Naive thymus-derived CD4-positive, alpha-beta T cell (primary cell): ENCODE data around the gene FDXR. TPM values are rescaled to one million over a fixed set of nuclear protein-coding genes. Genes with fewer than 3 reads are reported as not detected.

Source experiments
- ATAC-seq: fragments of 150-1000 bp; cut with Tn5 transposase; 2 replicates; pipeline ENCODE4 v1.10.0; 2021; ENCODE audit warnings: mild to moderate bottlenecking, moderate library complexity
- CTCF ChIA-PET: fragments of 350-600 bp; sonication (Branson Sonifier 250); formaldehyde crosslinking; loops from one replicate; lab custom pipeline; 2021; ENCODE audit warnings: antibody characterized with exemption; lab: Charles Lee
- POLR2A ChIA-PET: fragments of 350-600 bp; sonication (Branson Sonifier 250); formaldehyde crosslinking; loops from one replicate; lab custom pipeline; 2021; ENCODE audit warnings: antibody characterized with exemption, inconsistent platforms; lab: Charles Lee
- DNase-seq, 9 donors: peaks; one replicate each; pipeline versions ENCODE4 v3.0.0 to v3.0.0-alpha.2; 2020 to 2022; ENCODE audit warnings: mixed read lengths in 1 of 9
- H3K27ac ChIP-seq: one replicate; pipeline ENCODE4 v1.7.0; 2013; ENCODE audit warnings: mild to moderate bottlenecking, low read depth, low read length, moderate library complexity
- H3K27me3 ChIP-seq, 2 donors: one replicate each; pipeline ENCODE4 v1.7.0; 2013; ENCODE audit warnings: low read length in 2 of 2, mild to moderate bottlenecking in 2 of 2, moderate library complexity in 2 of 2; ENCODE audit not compliant: control insufficient read depth in 2 of 2, insufficient read depth in 2 of 2
- H3K36me3 ChIP-seq, 3 experiments: 1 replicate in 2 of 3; 2 replicates in 1 of 3; pipeline ENCODE4 v1.7.0; 2013; ENCODE audit warnings: low read length in 3 of 3, mild to moderate bottlenecking in 3 of 3, moderate library complexity in 1 of 3; ENCODE audit not compliant: insufficient read depth in 3 of 3, control insufficient read depth in 2 of 3
- H3K4me1 ChIP-seq, 2 donors: one replicate each; pipeline ENCODE4 v1.7.0; 2013; ENCODE audit warnings: low read length in 2 of 2, mild to moderate bottlenecking in 2 of 2, moderate library complexity in 1 of 2; ENCODE audit not compliant: control insufficient read depth in 2 of 2, insufficient read depth in 2 of 2
- H3K4me3 ChIP-seq: 2 replicates; pipeline ENCODE4 v1.7.0; 2013; ENCODE audit warnings: mild to moderate bottlenecking, low read length
- H3K9me3 ChIP-seq, 3 experiments: 1 replicate in 2 of 3; 2 replicates in 1 of 3; pipeline ENCODE4 v1.7.0; 2013; ENCODE audit warnings: low read length in 3 of 3; ENCODE audit not compliant: control insufficient read depth in 2 of 3
- H3K27ac Mint-ChIP-seq, 9 donors: one replicate each; pipeline ENCODE4 v1.8.0; 2020 to 2022; ENCODE audit warnings: mixed read lengths in 9 of 9, mild to moderate bottlenecking in 8 of 9, moderate library complexity in 5 of 9, inconsistent platforms in 2 of 9
- H3K27me3 Mint-ChIP-seq, 5 donors: one replicate each; pipeline ENCODE4 v1.8.0; 2021 to 2022; ENCODE audit warnings: mixed read lengths in 5 of 5, mild to moderate bottlenecking in 1 of 5
- H3K36me3 Mint-ChIP-seq, 5 donors: one replicate each; pipeline ENCODE4 v1.8.0; 2020 to 2022; ENCODE audit warnings: mixed read lengths in 5 of 5, mild to moderate bottlenecking in 3 of 5, inconsistent platforms in 1 of 5
- H3K4me1 Mint-ChIP-seq, 7 donors: one replicate each; pipeline ENCODE4 v1.8.0; 2020 to 2022; ENCODE audit warnings: mixed read lengths in 7 of 7, mild to moderate bottlenecking in 3 of 7, inconsistent platforms in 1 of 7
- H3K4me3 Mint-ChIP-seq, 10 donors: one replicate each; pipeline ENCODE4 v1.8.0; 2020 to 2022; ENCODE audit warnings: mild to moderate bottlenecking in 10 of 10, mixed read lengths in 10 of 10, moderate library complexity in 6 of 10, inconsistent platforms in 2 of 10
- H3K9me3 Mint-ChIP-seq, 11 donors: one replicate each; pipeline ENCODE4 v1.8.0; 2020 to 2022; ENCODE audit warnings: mixed read lengths in 11 of 11, mild to moderate bottlenecking in 4 of 11, inconsistent platforms in 1 of 11, moderate library complexity in 1 of 11
- intact Hi-C, 2 donors: fragments of 100-400 bp; cut with micrococcal nuclease; formaldehyde crosslinking; loops; one replicate each; pipeline ENCODE4 v1.15.1; 2023
- polyA plus RNA-seq, 2 donors: library from polyadenylated mRNA; unstranded; fragments of 300-500 nt; fragmentation: Illumina TruSeq; gene quantifications; one replicate each; pipeline ENCODE4 v1.2.3, GENCODE V29; 2021
- total RNA-seq, 6 experiments: library from RNA in 5 of 6; stranded (reverse) in 5 of 6; gene quantifications; 1 replicate in 5 of 6; 2 replicates in 1 of 6; pipeline ENCODE4 v1.2.3 and lab custom pipeline; 2021 to 2026

The FDXR gene
- total and polyA plus RNA-seq, 7 experiments from 2014 or later = 4.7 to 39.5 (median 9.4) TPM

DNA sequence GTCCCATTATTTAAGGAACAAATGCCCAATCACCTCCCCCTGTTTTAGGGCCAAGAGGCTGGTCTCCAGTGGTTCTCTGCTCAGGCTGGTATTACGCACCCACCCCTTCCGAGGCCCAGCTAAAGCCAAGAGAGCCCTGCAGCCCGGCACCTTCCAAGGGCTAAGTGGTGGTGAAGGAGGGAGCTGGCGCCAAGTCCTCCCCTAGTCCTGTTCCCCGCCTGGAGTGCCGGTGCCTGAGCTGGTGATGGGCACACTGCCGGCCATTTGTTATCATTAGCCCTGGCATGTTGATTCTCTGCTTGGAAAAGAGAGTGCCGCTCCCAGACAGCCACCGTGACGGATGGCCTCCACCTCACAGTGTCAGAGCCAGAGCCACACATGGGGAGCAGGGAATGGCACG is 45.0 kb downstream of the FDXR start:
- H3K36me3 ChIP-seq = peaks cover 0 to 91% (median 0%) of the 10 kb centered on the region in 3 experiments
- no peaks in the 10 kb centered on the region for H3K27me3 Mint-ChIP-seq
- ChIA-PET POLR2A (no interaction called here), CTCF (no interaction called here)
- no peak overlapping the region for H3K4me3 Mint-ChIP-seq
- no peaks in the 10 kb centered on the region for H3K9me3 Mint-ChIP-seq
- no peak overlapping the region for H3K4me3 ChIP-seq
- H3K27me3 ChIP-seq = no peaks in the 10 kb centered on the region
- ATAC-seq (no peak), DNase-seq (no peak)
- H3K27ac ChIP-seq = no peak overlapping the region
- no peak overlapping the region for H3K27ac Mint-ChIP-seq
- no peaks in the 10 kb centered on the region for H3K4me1 ChIP-seq
- no peaks in the 10 kb centered on the region for H3K9me3 ChIP-seq
- peaks cover 0 to 47% (median 0%) of the 10 kb centered on the region in 5 donors for H3K36me3 Mint-ChIP-seq
- peaks cover 0 to 4% (median 0%) of the 10 kb centered on the region in 7 donors for H3K4me1 Mint-ChIP-seq
- intact Hi-C loops = no loop called here

DNA sequence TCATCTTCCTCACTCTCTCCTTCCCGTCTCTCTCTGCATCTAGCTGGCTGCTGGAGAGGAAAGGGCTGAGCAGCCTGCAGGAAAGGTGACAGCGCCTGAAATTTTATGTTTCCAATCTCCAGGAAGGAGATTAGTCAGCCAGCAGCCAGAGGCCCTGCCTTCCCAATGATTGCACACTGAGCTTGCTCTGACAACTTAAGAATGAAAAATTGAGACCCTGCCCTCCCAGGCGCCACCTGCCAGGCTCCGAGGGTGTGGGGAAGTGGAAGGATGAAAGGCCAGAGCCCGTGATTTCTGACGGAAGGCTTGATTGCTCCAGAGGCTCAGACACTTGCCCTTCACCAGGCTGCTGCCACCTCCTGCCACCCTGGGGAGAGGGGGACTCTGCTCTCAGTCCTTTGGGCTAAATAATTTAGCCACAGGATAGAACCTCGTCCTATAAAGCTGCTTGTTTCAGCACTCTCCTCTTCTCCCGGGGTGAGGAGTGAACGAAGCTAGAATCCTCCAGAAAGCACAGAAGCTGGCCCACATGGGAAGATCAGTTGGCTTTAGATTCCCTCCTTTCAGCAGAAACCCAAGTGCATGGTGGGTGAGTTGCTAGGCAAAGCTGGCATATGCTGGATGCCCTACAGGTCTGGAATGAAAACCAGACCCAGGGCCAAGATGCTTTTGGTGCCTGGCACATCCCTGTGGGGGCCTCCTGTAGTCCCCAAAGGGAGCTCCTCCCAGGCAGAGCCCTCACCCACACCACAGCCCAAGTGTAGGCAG is 46.7 kb downstream of the FDXR start:
- intact Hi-C loops = no loop called here
- no peaks in the 10 kb centered on the region for H3K9me3 ChIP-seq
- Mint-ChIP-seq H3K9me3 (no peaks in the 10 kb centered on the region), H3K4me3 (no peak overlapping the region), H3K27me3 (no peaks in the 10 kb centered on the region), H3K36me3 (peaks cover 0 to 52% (median 0%) of the 10 kb centered on the region in 5 donors), H3K4me1 (peaks cover 0 to 4% (median 0%) of the 10 kb centered on the region in 7 donors), H3K27ac (no peak overlapping the region)
- CTCF ChIA-PET = interaction anchor here (0.6 kb wide), 1 partner anchor 55 kb away, joined by 7 read pairs; no protein-coding TSS in a partner anchor
- no peaks in the 10 kb centered on the region for H3K27me3 ChIP-seq
- H3K36me3 ChIP-seq = peaks cover 0 to 83% (median 0%) of the 10 kb centered on the region in 3 experiments
- POLR2A ChIA-PET = no interaction called here
- no peak for DNase-seq
- H3K4me1 ChIP-seq = no peaks in the 10 kb centered on the region
- H3K27ac ChIP-seq = no peak overlapping the region
- H3K4me3 ChIP-seq = no peak overlapping the region
- no peak for ATAC-seq

DNA sequence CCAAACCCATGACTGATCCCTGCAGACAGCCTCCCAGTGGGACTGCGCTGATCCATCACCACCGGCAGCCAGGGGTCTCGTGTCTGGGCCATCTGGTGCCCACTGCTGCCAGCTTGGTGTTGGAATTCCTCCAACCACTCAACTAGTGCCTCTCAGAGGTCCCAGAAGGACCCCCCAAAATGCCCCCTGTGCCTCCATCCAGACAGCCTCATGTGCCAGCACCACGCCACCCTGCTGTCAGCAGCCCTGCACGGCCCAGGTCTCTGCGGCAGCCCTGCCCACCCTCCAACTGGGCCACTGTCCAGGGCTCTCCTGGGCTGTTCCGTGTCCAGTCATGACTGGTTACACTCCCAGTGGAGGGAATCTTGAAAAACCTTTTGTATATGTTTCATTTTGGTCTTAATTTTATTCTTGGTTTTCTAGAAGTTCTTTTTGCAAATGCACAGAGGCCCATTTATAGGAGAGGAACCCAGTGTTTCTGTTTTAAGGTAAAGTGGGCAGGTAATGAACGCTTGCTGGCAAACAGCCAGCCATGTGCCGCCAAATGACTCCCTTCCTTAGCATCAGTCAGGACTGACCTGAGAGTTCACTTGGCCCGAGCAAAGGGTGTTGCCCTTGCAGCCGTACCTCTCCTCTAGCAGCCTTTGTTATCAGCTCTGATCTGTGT is 47.7 kb downstream of the FDXR start:
- no peaks in the 10 kb centered on the region for H3K9me3 Mint-ChIP-seq
- H3K9me3 ChIP-seq = no peaks in the 10 kb centered on the region
- H3K27me3 Mint-ChIP-seq = no peaks in the 10 kb centered on the region
- H3K27ac Mint-ChIP-seq = no peak overlapping the region
- no peaks in the 10 kb centered on the region for H3K27me3 ChIP-seq
- ChIA-PET POLR2A (no interaction called here), CTCF (no interaction called here)
- ATAC-seq (no peak), DNase-seq (no peak)
- H3K4me3 ChIP-seq = no peak overlapping the region
- H3K27ac ChIP-seq = no peak overlapping the region
- intact Hi-C loops = no loop called here
- no peaks in the 10 kb centered on the region for H3K4me1 ChIP-seq
- no peak overlapping the region for H3K4me3 Mint-ChIP-seq
- peaks cover 0 to 4% (median 0%) of the 10 kb centered on the region in 7 donors for H3K4me1 Mint-ChIP-seq
- peaks cover 0 to 84% (median 0%) of the 10 kb centered on the region in 3 experiments for H3K36me3 ChIP-seq
- peaks cover 0 to 49% (median 0%) of the 10 kb centered on the region in 5 donors for H3K36me3 Mint-ChIP-seq

DNA sequence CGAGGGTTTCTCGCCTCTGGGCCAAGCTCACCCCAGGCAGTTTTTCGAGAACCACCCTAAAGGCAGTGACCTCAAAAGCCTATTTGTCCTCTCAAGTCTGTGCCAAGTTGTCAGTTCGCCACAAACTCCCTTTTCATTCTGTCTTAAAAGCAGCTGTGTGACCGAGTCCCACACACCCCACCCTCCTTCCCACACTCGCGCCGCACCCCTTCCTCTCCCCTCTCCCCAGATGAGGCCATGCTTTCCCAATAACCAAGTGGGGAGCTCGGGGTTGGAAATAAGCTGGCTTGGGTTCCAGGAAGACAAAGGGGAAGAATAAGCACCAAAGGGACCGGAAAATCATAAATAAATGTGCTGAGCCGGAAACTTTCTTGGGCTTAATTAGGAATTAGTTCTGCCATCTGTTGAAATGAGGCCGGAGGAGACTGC is 49.8 kb downstream of the FDXR start:
- peaks cover 0 to 56% (median 0%) of the 10 kb centered on the region in 5 donors for H3K36me3 Mint-ChIP-seq
- POLR2A ChIA-PET = no interaction called here
- no peaks in the 10 kb centered on the region for H3K9me3 Mint-ChIP-seq
- peaks cover 0 to 5% (median 0%) of the 10 kb centered on the region in 7 donors for H3K4me1 Mint-ChIP-seq
- Histone ChIP-seq H3K9me3 (no peaks in the 10 kb centered on the region), H3K4me3 (no peak overlapping the region), H3K4me1 (no peaks in the 10 kb centered on the region), H3K36me3 (peaks cover 0 to 86% (median 3%) of the 10 kb centered on the region in 3 experiments), H3K27ac (no peak overlapping the region), H3K27me3 (no peaks in the 10 kb centered on the region)
- intact Hi-C loops = no loop called here
- DNase-seq (no peak), ATAC-seq (no peak)
- no peak overlapping the region for H3K4me3 Mint-ChIP-seq
- CTCF ChIA-PET = no interaction called here
- no peak overlapping the region for H3K27ac Mint-ChIP-seq
- H3K27me3 Mint-ChIP-seq = no peaks in the 10 kb centered on the region

DNA sequence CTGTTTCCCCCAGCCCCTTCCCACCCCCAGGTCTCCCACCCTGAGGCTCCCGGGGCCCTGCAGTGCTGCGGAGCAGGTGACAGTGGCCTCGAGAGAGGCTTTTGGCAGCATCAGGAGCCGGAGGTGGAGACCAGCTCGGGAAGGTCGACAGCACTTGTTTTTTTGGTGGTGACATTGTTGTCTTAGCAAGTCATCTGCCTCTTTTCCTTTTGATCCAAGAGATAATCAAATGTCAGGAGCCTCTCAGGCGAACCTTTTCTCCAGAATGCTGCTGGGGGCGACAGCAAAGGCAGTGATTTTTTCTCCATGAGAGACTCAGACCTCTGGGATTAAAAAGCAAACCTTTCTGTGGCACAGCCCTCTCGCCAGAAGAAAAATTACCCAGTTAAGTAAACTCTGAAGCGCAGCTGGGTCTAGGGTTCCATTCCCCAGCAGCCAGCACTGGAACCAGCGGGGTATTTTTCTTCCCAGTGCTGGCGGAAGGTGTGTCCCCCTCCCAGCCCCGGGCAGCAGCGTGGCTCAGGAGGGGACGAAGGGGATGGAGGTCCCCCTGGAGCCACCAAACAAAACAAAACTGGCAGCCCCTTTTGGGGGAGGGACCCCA is 50.4 kb downstream of the FDXR start:
- no peaks in the 10 kb centered on the region for H3K9me3 Mint-ChIP-seq

DNA sequence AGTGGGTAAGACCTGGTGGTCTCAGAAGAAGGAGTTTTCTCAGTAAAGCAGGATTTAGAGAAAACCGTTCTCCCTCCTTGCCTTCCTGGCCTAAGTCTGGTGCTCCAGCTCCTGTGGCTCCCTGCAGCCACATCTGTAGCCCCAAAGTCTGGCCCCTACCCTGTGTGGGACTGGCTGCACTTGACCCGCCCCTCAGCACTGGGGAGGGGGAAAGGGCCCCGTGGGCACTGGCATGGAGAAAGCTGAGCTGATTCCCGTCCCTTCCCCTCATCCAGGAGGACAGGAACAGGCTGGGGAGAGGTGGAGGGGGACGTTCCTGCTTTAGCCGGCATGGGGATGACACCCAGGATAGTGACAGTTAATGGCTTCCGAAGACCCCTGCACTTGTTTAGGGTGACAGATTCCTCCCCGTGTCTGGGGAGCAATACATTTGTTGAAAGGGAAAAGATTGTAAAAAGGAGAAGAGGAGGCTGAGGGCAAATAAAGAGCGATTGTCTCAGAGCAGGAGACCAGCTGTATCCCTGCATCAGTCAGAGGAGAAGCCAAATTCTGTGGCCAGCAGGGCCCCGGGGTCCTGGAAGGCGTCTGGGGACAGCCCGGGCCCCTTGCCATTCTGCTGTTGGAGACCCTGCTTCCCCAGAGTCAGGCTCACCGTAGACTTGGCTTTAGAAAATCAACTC is 51.0 kb downstream of the FDXR start:
- H3K27ac ChIP-seq = no peak overlapping the region
- H3K27me3 ChIP-seq = no peaks in the 10 kb centered on the region
- H3K36me3 ChIP-seq = peaks cover 0 to 86% (median 3%) of the 10 kb centered on the region in 3 experiments
- DNase-seq (no peak), ATAC-seq (no peak)
- Mint-ChIP-seq H3K9me3 (peaks cover 0 to 1% (median 0%) of the 10 kb centered on the region in 11 donors), H3K4me1 (peaks cover 0 to 5% (median 0%) of the 10 kb centered on the region in 7 donors), H3K4me3 (no peak overlapping the region), H3K27me3 (no peaks in the 10 kb centered on the region), H3K36me3 (peaks cover 2 to 64% (median 5%) of the 10 kb centered on the region in 5 donors), H3K27ac (no peak overlapping the region)
- H3K4me1 ChIP-seq = no peaks in the 10 kb centered on the region
- POLR2A ChIA-PET = no interaction called here
- H3K9me3 ChIP-seq = no peaks in the 10 kb centered on the region
- intact Hi-C loops = no loop called here
- no peak overlapping the region for H3K4me3 ChIP-seq
- CTCF ChIA-PET = no interaction called here

More for the DNA sequence above, 50.4 kb downstream of the FDXR start:
- no peak overlapping the region for H3K4me3 ChIP-seq
- no peak overlapping the region for H3K27ac ChIP-seq
- peaks cover 0 to 5% (median 0%) of the 10 kb centered on the region in 7 donors for H3K4me1 Mint-ChIP-seq
- DNase-seq = no peak
- H3K36me3 ChIP-seq = peaks cover 0 to 86% (median 3%) of the 10 kb centered on the region in 3 experiments
- H3K27me3 ChIP-seq = no peaks in the 10 kb centered on the region
- H3K4me1 ChIP-seq = no peaks in the 10 kb centered on the region
- no peaks in the 10 kb centered on the region for H3K9me3 ChIP-seq
- no peaks in the 10 kb centered on the region for H3K27me3 Mint-ChIP-seq
- intact Hi-C loops = no loop called here
- ChIA-PET POLR2A (no interaction called here), CTCF (no interaction called here)
- ATAC-seq = no peak
- H3K4me3 Mint-ChIP-seq = no peak overlapping the region
- H3K27ac Mint-ChIP-seq = no peak overlapping the region
- H3K36me3 Mint-ChIP-seq = peaks cover 0 to 61% (median 0%) of the 10 kb centered on the region in 5 donors
